NCI-H2196 (cell line): ENCODE data around the gene HIVEP2.

Source experiments
- DNase-seq: peaks from one replicate; lab custom pipeline; 2025; ENCODE audit not compliant: unreplicated experiment; lab: John Stamatoyannopoulos, UW

The HIVEP2 gene

GRCh38 chr6:142845624-142846458 is 99.1 kb downstream of the HIVEP2 start:
- DNase-seq: peak; percentile 82

- DNase-seq: no peak
Observed at GRCh38 chr6:142845143-142845571, 99.8 kb downstream of the HIVEP2 start.

GRCh38 chr6:142844065-142844755 is 100.8 kb downstream of the HIVEP2 start:
- DNase-seq: no peak

- DNase-seq: no peak
Observed at GRCh38 chr6:142843361-142843760, 101.6 kb downstream of the HIVEP2 start.

- no peak for DNase-seq
Observed at GRCh38 chr6:142842418-142843261, 102.3 kb downstream of the HIVEP2 start.

- no peak for DNase-seq
Observed at GRCh38 chr6:142841915-142842314, 103.1 kb downstream of the HIVEP2 start.

- DNase-seq: no peak
Observed at GRCh38 chr6:142839686-142840040, 105.3 kb downstream of the HIVEP2 start.

GRCh38 chr6:142838821-142839685 is 105.9 kb downstream of the HIVEP2 start:
- DNase-seq: no peak

GRCh38 chr6:142835787-142836535 is 109.0 kb downstream of the HIVEP2 start:
- no peak for DNase-seq

- no peak for DNase-seq
Observed at GRCh38 chr6:142834853-142835252, 110.1 kb downstream of the HIVEP2 start.

GRCh38 chr6:142833798-142834197 is 111.2 kb downstream of the HIVEP2 start:
- DNase-seq: no peak

- no peak for DNase-seq
Observed at GRCh38 chr6:142833054-142833453, 111.9 kb downstream of the HIVEP2 start.

GRCh38 chr6:142830807-142831206 is 114.2 kb downstream of the HIVEP2 start:
- no peak for DNase-seq

GRCh38 chr6:142830116-142830710 is 114.8 kb downstream of the HIVEP2 start:
- no peak for DNase-seq

GRCh38 chr6:142829556-142829955 is 115.4 kb downstream of the HIVEP2 start:
- DNase-seq: no peak

GRCh38 chr6:142827991-142828390 is 117.0 kb downstream of the HIVEP2 start:
- DNase-seq: no peak

- DNase-seq: no peak
Observed at GRCh38 chr6:142827369-142827768, 117.6 kb downstream of the HIVEP2 start.

GRCh38 chr6:142825760-142826159 is 119.2 kb downstream of the HIVEP2 start:
- no peak for DNase-seq

- no peak for DNase-seq
Observed at GRCh38 chr6:142824426-142824825, 120.5 kb downstream of the HIVEP2 start.
